Raji (cell line): ENCODE results near the gene CDH4.

Experiments used
- POLR2A ChIP-seq: IDR thresholded peaks from 2 replicates; pipeline ENCODE4 v1.6.1; 2011; ENCODE audit warnings: low read depth, low read length, control low read depth; ENCODE audit not compliant: insufficient read depth

CDH4 gene

DNA sequence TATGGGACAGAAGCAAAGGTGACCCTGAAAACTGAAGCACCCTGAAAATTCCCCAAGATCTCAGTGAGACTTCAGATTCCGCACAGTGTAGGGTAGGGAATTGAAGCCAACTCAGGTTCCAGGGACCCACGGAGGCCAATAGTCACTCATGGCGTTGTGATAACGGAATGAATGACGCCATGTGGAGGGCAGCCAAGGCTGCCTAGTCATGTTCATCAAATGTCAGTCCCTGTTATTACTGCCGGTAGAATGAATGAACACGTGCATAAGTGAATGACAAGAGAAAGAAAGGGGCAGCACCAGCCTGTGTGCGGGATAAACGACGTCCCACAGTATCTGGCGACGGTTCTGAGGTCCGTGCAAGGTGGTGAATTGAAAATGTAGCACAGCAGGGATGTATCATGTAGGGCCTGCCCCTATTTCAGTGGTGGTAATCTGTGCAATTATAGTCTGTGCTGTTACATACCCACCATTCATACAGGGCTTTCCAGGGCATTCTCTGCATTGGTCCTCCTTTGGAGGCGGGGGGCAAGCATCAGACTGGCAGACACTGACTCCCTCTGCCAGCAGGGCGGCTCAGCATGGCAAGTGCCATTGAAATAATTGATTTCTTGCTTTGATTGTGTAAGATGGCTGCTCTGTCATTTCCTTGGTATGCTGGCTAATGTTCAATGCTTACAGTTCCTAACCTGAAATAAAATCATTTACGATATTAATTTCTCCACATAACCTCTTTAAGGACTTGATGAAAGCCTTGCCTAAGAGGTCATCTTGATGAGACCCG, 386.9 kb downstream of the CDH4 start:
- no peak for TF ChIP-seq POLR2A

DNA sequence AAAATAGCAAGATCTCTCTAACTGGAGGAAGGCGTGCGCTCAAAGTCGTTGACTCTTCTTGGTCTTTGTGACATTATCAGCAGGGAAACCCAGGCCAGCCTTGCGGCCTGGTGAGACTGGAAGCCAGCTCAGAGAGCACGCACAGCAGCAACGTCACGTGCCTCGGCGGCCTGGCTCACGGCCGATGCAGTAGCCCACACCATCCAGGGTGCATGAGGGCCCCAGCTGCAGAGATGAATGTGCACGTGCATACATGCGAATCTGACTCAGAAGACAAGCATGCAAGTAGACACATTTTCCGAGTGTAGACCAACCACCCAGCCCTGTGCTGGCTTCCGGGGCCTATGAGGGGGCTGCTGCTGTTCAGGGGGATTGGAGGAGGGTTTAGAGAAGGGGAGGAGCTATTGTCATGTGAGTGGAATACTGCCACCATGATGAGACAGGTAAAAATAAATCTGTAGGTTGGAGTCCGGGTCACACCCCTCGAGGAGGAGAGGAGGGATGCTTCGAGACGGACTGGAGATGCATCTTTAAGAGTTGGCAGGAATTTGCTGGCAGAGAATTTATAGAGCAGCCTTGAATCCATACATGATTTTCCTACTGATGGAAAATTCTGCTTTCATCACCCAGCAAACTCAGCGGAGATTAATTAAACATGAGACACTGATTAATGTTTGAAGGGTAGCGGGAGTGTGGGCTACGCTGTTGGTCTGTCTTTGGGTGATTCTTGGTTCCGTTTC, 388.2 kb downstream of the CDH4 start:
- TF ChIP-seq POLR2A = no peak

DNA sequence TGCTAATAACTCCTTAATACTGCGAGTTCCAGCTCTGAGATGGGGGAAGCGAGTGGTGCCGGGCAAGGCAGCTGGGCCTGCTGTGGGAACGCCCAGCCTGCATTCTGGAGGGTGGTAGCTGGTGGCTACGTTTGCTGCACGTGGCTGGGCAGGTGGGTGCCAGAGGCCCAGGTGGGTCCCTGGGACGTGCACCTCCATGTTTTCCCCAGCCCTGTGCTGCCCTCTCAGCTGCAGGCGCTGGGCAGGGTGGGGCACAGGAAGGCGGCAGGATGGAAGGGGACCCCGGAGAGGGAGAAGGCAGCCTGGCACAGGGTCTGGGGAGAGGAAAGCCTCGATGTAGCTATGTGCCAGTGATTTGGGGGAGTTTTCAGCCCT, 388.8 kb downstream of the CDH4 start:
- TF ChIP-seq POLR2A = no peak

DNA sequence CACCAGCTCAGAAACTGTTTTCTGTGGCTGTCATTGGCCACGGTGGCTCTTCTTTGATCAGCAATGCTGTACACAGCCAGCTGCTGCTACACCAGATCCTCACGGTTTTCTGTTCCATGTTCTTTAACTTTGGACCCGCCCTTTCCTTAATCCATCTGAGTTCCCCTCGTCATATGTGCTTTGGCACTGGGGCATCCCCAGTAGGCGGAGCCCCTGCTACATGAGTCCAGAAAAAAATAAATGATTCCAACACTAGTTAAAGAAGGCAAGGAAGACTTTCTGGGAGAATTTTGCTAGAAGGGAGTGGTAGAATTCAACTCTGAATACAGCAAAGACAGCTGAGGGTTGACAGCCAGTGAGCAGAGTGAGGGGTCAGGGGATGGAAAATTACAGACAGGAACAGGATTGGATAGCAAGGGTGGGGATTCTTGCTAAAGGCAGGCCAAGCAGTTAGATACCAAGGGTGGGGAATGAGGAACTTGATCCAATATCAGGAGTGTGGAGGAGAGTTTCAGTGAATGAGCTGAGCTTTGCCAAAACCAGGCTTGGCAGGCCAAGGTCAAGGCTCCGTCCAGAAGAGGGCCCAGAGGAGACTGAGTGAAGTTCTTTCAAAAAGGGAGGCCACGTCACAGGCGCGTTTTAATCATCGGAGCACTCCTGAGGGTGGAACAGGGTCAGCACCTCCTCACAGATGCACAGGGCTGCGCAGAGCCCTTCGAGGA, 391.8 kb downstream of the CDH4 start:
- TF ChIP-seq POLR2A = no peak

DNA sequence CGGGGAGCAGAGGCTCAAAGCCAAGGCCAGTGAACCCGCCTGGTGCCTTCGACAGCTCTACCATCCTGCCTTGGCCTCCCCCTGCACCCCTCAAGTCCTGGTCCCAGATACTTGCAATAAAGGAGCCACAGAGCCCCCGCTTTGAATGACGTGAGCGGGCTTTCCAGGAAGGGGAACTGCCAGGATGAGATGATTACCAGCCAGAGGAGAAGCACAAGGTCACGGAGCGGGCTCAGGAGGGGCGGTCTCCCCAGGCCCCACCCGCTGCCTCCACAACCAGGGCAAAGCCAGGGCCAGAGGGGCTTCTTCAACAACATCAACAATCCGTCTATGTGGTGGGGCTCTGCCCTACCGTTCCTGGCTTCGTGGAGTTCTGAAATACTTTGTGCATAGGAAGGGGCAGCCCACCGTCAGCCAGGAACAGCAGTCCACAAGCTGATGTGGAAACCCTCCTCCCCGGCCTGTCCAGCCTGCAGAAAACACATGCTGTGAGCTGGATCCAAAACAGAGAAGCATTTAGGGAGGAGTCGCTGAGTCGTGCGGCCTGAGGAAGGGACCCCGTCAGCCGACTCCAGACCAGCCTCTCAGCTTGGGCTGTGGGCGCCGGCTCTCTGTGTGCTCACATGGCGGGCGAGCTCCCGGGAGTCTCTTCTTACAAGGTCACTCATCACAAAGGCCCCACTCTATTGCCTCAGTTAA, 392.5 kb downstream of the CDH4 start:
- no peak for TF ChIP-seq POLR2A

DNA sequence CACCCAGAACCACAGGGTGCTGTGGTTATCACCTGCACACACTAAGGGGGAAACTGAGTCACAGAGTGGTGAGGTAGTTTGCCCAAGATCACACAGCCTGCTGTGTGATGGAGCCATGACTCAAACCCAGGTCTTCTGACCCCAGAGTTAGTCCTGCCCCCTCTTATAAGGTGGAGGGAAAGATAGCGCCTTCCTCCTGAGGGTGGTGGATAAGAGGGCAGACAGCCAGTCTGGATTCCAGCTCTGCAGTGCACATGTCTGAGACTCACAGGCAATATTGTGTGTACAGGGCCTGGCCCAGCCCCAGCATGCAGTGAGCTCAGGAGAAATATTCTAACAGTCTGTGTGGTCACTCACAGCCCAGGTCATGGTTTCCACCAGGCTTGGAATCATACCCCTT, 393.7 kb downstream of the CDH4 start:
- no peak for TF ChIP-seq POLR2A

DNA sequence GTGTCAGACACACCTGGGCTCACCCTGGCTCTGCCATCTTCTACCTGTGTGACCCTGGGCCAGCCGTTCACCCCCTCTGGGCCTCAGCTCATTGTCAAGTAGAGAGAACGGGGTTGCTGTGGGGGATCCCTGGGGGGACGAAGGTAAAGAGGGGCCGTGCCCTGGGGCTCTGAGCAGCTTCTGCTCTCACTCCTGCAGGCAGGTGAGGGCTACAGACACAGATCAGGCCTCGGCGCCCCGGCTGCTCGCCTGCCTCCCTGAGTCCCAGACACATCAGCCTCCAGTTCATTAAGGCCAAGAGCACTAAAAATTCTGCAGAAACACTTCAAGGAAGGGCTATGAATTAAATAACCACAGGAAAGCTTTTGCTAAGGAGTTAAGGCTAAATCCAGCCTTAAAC, 394.4 kb downstream of the CDH4 start:
- TF ChIP-seq POLR2A = no peak

DNA sequence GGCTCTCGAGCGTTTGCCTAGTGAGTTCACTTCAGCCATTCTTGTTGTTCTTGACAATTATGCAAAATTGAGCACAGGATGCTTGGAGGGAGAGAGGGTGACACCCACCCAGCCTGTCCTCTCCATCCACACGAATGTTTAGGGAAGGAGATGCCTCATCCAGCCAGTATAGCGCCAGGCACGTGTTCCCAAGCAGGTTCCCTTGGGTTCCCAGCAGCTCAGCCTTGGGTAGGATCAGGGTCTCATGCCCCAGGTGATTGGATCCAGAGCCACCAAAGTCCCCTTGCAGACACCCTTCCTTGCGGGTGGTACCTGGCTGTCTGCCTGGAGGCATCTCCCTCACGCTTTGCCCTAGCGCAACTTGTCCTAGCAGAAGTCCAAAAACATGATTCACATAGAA, 394.9 kb downstream of the CDH4 start:
- no peak for TF ChIP-seq POLR2A

DNA sequence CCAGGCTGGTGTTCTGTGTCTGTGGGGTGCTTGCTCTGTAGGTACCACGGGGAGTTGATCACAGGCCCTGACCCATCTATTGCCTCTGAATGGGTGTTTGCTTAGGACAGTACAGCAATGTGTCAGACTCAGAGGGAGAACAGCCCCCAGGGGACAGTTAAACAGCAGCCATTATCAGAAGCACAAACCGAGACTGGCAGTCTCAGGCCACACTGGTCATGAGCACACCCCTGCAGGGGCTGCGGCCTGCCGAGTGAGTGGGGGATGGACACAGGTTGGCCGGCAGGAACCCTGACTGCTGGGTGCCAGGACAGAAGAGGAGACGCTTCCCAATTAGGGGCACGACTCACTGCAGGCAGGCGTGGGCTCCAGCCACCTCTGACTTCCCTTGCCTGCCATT, 395.6 kb downstream of the CDH4 start:
- TF ChIP-seq POLR2A = no peak

DNA sequence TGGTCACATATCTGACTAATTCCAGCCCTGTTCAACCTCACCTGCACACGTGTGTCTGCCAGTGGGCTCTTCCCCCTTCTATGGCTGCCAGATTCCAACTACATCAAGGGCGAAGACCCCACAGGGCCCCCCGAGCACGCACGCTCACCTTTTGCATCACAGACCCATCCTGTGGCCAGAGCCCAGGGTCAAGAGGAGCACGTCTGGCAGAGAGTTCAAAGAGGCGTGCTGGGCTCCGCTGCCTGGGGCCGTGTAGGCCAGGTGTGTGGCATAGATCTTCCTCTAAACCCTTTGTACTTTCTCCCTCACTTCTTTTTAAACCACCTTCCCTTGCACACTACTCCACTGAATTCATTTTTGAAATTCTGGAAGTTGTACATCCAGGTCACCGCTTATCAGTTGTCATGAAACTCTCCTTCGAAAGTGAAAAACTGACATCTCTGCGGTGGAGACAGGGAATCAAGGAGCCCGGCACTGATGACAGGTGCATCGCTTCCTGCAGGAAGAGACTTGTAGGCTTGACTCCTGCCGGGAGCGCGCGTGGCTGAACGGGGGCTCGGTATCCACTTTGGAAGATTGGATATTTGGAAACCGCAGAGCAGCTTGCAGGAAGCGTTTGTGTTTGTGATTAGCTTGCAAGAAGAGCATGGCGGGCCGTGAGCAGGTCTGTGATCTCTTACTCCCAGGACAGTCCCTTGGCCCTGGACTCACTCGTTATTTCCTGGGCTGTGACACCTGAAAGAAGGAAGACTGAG, 397.2 kb downstream of the CDH4 start:
- no peak for TF ChIP-seq POLR2A

DNA sequence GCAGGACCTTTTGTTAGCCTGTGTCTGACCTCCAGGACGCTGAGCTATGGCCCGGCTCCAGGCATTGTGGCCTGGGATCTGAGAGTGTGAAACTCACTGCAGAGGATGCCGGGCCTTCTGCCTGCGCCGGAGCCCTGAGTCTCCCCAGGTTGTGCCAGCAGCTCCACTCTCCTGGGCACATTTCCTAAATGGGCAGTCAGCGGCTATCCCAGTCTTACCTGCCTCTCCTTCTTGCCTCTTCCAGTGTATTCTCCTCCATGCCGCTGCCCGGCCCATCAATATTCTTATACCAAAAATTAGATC, 397.8 kb downstream of the CDH4 start:
- no peak for TF ChIP-seq POLR2A

DNA sequence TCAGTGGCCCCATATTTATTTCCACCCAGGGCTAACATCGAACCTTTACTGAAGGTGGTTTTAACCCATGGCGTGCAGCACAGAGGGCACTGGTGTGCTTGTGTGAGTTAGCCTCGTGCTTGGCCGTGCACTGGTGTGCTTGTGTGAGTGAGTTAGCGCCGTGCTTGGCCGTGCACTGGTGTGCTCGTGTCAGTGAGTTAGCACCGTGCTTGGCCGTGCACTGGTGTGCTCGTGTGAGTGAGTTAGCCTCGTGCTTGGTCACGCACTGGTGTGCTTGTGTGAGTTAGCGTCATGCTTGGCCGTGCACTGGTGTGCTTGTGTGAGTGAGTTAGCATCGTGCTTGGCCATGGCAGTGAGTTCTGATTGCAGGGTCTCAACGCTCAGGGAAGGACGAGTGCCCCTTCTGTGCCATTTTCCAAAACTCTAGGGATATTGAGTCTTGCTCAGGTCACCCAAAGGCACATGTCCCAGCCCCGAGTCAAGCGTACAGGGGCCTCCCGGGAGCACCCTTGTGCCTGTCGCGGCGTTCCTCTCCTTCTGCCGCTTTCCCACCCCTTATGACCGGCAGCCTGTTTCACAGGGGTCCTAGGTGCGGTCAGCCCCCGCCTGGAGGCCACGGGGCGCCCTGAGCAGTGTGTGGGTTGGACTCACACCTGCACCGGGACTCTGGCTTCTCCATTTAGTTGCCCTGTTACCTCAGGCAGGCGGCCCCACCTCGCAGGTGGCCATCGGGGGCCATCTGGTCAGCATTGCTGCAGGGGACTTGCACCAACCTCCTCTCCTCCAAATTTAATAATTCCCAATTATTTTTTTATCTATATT, 399.1 kb downstream of the CDH4 start:
- no peak for TF ChIP-seq POLR2A

DNA sequence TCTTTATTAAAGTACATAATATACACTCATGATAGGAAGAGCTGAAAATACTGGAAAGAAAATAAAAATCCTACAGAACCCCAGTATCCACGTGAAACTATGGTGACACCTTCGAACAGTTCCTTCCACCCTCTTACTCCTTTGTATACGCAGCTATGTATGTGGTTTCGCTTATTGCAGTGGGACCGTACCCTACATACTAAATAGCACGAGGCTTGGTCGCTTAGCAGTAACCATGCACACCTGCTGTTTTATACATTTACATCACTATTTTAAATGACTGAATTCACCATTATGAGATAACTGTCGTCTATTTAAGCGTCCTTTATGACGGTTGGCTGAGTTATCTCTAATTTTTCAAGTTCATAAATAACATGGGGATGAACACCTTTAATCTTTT, 400.1 kb downstream of the CDH4 start:
- TF ChIP-seq POLR2A = no peak

DNA sequence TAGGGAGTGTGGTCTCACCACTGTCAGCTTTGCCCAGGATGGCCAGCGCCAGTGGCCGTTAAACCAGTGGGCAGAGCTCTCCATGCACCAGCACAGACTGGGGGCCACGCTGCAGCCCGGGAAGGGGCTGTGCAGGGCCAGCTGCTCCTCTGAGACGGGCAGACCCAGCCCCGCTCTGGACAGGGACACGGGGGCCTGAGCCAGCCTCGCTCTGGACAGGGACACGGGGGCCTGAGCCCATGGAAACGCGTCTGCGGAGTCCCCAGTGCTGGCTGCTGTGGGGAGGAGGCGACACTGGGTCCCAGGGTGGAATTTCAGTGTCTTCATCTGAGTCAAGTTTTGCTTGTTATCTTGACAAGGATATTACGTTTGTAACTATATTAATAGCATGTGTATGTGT, 402.7 kb downstream of the CDH4 start:
- no peak for TF ChIP-seq POLR2A
